ENCODE data around the gene WNK2.
"Not testable (repeated sequence)": the region's sequence is repeated elsewhere in the genome, so short reads cannot be mapped to it uniquely, and the experiment has no call there.

WNK2 gene

DNA sequence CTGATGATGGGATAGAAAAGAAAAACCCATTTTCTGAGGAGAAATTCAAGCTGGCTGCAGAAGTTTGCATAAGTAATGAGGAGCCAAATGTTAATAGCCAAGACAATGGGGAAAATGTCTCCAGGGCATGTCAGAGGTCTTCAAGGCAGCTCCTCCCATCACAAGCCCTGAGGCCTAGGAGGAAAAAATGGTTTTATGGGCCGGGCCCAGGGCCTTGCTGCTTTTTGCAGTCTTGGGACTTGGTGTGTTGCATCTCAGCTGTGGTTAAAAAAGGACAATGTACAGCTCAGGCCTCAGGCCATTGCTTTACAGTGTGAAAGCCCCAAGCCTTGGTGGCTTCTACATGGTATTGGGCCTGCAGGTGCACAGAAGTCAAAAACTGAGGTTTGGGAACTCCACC is 154.3 kb downstream of the WNK2 start:
- H3K4me3 ChIP-seq (ENCODE audit: insufficient read depth, low read depth, low read length); H3K27me3 ChIP-seq (ENCODE audit: control insufficient read depth, insufficient read depth, low read length, poor library complexity, severe bottlenecking); H3K9me3 ChIP-seq (ENCODE audit: control insufficient read depth, low read length); H3K27ac ChIP-seq (ENCODE audit: insufficient read depth, low read depth, low read length, poor library complexity, severe bottlenecking); H3K36me3 ChIP-seq (ENCODE audit: control insufficient read depth, insufficient read depth, low read length); H3K4me1 ChIP-seq (ENCODE audit: control insufficient read depth, insufficient read depth, low read length): not testable (repeated sequence)
- WGBS, 2 experiments = 88 to 96% methylated on average over 1 of the region's 1 CpG

DNA sequence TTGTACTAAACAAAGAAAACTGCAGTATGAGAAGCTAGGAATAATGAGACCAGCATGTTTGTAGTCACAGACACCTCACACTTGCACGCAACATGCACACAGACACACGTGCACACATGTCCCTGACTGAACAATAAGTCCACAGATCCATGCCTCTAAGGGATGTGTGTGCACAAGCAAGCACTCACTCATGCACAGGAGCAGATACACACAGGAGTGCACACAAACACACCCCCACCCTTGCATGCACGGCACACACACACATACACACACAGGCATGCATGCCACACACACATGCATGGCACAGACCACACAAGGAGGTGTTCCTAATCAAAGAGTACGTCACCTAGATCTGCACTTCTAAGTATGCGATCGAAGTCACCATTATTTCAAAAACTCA is 156.2 kb downstream of the WNK2 start:
- Histone ChIP-seq H3K27ac (ENCODE audit: insufficient read depth, low read depth, low read length, poor library complexity, severe bottlenecking) (no peak overlapping the region), H3K4me1 (ENCODE audit: control insufficient read depth, insufficient read depth, low read length) (no peaks in the 10 kb centered on the region), H3K27me3 (ENCODE audit: control insufficient read depth, insufficient read depth, low read length, poor library complexity, severe bottlenecking) (no peaks in the 10 kb centered on the region), H3K36me3 (ENCODE audit: control insufficient read depth, insufficient read depth, low read length) (no peaks in the 10 kb centered on the region), H3K9me3 (ENCODE audit: control insufficient read depth, low read length) (peaks cover 3% of the 10 kb centered on the region), H3K4me3 (ENCODE audit: insufficient read depth, low read depth, low read length) (no peak overlapping the region)
- WGBS, 2 experiments = 93 to 97% methylated on average over 6 of the region's 6 CpGs

DNA sequence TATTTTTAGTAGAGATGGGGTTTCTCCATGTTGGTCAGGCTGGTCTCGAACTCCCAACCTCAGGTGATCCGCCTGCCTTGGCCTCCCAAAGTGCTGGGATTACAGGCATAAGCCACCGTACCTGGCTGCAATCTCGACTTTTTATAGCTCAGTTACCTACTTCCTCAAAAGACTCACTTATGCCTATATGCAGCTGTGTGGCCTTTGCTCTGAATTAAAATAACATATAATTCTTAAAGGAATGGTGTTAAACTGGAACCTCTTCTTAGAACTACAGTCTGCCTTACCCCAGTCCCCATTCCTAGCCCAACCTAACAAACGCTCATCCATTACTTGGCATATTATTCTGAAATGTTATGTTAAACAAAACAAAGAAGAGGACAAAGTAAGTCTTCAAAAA is 157.9 kb downstream of the WNK2 start:
- WGBS, 2 experiments = 91 to 93% methylated on average over 3 to 5 of the region's 5 CpGs
- H3K9me3 ChIP-seq (ENCODE audit: control insufficient read depth, low read length) = not testable (repeated sequence)

DNA sequence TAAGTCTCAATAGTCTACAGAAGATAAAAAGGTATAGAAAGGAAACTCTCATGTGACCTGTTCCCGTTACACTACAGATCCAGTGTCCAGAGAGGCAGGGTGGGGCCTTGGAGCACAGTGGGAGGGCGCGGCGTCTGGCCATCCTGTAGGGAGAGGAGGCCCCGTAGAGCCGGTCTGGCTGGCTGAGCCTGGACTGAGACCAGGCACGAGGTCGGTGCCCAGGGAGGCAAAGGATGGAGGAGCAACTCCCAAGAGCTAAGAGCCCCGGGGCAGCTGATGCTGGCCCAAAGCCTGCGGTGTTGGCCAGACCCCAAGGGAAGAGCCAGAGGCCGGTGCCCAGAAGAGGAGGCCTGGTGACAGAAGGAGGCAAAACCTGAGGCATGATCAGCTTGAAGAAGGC is 158.5 kb downstream of the WNK2 start:
- H3K27ac ChIP-seq (ENCODE audit: insufficient read depth, low read depth, low read length, poor library complexity, severe bottlenecking); H3K36me3 ChIP-seq (ENCODE audit: control insufficient read depth, insufficient read depth, low read length); H3K4me3 ChIP-seq (ENCODE audit: insufficient read depth, low read depth, low read length); H3K4me1 ChIP-seq (ENCODE audit: control insufficient read depth, insufficient read depth, low read length); H3K9me3 ChIP-seq (ENCODE audit: control insufficient read depth, low read length): not testable (repeated sequence)
- 88 to 91% methylated on average over 11 of the region's 11 CpGs for WGBS, 2 experiments
- peaks cover 19% of the 10 kb centered on the region for H3K27me3 ChIP-seq (ENCODE audit: control insufficient read depth, insufficient read depth, low read length, poor library complexity, severe bottlenecking)

More for the DNA sequence above, 157.9 kb downstream of the WNK2 start:
- not testable (repeated sequence) for H3K4me1 ChIP-seq (ENCODE audit: control insufficient read depth, insufficient read depth, low read length); H3K36me3 ChIP-seq (ENCODE audit: control insufficient read depth, insufficient read depth, low read length); H3K27ac ChIP-seq (ENCODE audit: insufficient read depth, low read depth, low read length, poor library complexity, severe bottlenecking); H3K4me3 ChIP-seq (ENCODE audit: insufficient read depth, low read depth, low read length)
- H3K27me3 ChIP-seq (ENCODE audit: control insufficient read depth, insufficient read depth, low read length, poor library complexity, severe bottlenecking) = peaks cover 13% of the 10 kb centered on the region

- Histone ChIP-seq H3K36me3 (ENCODE audit: control insufficient read depth, insufficient read depth, low read length) (no peaks in the 10 kb centered on the region), H3K27me3 (ENCODE audit: control insufficient read depth, insufficient read depth, low read length, poor library complexity, severe bottlenecking) (peaks cover 30% of the 10 kb centered on the region), H3K27ac (ENCODE audit: insufficient read depth, low read depth, low read length, poor library complexity, severe bottlenecking) (no peak overlapping the region), H3K9me3 (ENCODE audit: control insufficient read depth, low read length) (peaks cover 1% of the 10 kb centered on the region), H3K4me3 (ENCODE audit: insufficient read depth, low read depth, low read length) (no peak overlapping the region), H3K4me1 (ENCODE audit: control insufficient read depth, insufficient read depth, low read length) (no peaks in the 10 kb centered on the region)
- 69 to 71% methylated on average over 9 of the region's 9 CpGs for WGBS, 2 experiments
These were observed 159.7 kb downstream of the WNK2 start for GRCh38 chr9:93343663-93344062.

- no peaks in the 10 kb centered on the region for H3K4me1 ChIP-seq (ENCODE audit: control insufficient read depth, insufficient read depth, low read length)
- H3K36me3 ChIP-seq (ENCODE audit: control insufficient read depth, insufficient read depth, low read length) = no peaks in the 10 kb centered on the region
- H3K4me3 ChIP-seq (ENCODE audit: insufficient read depth, low read depth, low read length) = peak overlapping the region; percentile 38
- peaks cover 32% of the 10 kb centered on the region for H3K27me3 ChIP-seq (ENCODE audit: control insufficient read depth, insufficient read depth, low read length, poor library complexity, severe bottlenecking)
- H3K9me3 ChIP-seq (ENCODE audit: control insufficient read depth, low read length) = no peaks in the 10 kb centered on the region
- H3K27ac ChIP-seq (ENCODE audit: insufficient read depth, low read depth, low read length, poor library complexity, severe bottlenecking) = no peak overlapping the region
- 31 to 32% methylated on average over 19 of the region's 19 CpGs for WGBS, 2 experiments
These were observed 161.8 kb downstream of the WNK2 start for GRCh38 chr9:93345643-93346230.

DNA sequence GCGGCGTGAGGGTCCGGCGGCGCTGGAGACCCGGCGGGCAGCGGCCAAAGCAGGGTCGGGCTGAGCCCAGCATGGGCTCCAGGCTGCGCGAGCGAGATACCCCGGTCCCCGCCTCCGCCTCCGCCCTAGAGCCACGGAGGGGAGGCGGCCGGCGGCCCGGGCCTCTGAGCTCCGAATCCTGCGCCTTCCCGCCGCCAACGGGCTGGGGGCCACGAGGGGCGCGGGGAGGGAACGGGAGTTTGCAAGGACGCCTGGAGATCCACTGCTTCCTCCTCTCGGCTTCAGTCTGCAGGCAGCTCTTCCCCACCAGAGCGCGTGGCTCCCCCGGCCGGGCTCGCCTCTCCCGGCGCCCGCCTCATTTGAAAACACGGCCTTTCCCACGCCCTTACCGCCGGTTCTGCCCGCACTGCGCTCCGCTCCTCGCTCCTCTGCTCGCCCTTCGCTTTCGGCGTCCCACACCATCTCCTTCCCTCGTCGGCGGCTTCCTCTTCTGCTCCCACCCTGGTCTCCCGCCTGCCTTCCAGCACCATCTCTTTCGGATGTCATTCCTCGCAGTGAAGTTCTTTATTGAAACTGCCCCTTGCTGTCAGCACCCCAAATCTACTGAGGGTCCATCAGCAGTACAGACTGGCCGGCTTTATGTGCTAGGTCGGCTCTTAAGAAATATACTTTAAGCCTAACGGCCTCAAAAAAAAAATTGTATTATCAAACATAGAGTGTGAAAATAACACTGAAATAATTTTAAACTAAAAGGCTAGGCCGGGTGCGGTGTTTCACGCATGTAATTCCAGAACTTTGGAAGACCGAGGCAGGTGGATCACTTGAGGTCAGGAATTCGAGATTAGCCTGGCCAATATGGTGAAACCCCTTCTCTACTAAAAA is 162.5 kb downstream of the WNK2 start:
- Histone ChIP-seq H3K9me3 (ENCODE audit: control insufficient read depth, low read length) (no peaks in the 10 kb centered on the region), H3K27ac (ENCODE audit: insufficient read depth, low read depth, low read length, poor library complexity, severe bottlenecking) (no peak overlapping the region), H3K27me3 (ENCODE audit: control insufficient read depth, insufficient read depth, low read length, poor library complexity, severe bottlenecking) (peaks cover 32% of the 10 kb centered on the region), H3K36me3 (ENCODE audit: control insufficient read depth, insufficient read depth, low read length) (no peaks in the 10 kb centered on the region), H3K4me1 (ENCODE audit: control insufficient read depth, insufficient read depth, low read length) (no peaks in the 10 kb centered on the region), H3K4me3 (ENCODE audit: insufficient read depth, low read depth, low read length) (peak overlapping the region; percentile 38)
- 13 to 14% methylated on average over 65 of the region's 66 CpGs for WGBS, 2 experiments

DNA sequence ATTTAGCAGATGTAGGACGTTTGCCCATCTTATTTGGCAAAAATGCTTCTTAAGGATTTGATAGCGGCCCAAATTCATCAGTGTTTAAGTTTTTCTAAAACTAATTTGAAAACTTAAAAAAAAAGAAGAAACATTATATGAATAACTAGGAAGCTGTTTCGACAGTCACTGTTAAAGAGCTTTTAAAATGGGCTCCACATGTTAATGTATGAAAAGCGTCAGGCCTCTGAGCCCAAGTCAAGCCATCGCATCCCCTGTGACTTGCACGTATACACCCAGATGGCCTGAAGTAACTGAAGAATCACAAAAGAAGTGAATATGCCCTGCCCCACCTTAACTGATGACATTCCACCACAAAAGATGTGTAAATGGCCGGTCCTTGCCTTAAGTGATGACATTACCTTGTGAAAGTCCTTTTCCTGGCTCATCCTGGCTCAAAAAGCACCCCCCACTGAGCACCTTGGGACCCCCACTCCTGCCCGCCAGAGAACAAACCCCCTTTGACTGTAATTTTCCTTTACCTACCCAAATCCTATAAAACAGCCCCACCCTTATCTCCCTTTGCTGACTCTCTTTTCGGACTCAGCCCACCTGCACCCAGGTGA is 163.5 kb downstream of the WNK2 start:
- peaks cover 32% of the 10 kb centered on the region for H3K27me3 ChIP-seq (ENCODE audit: control insufficient read depth, insufficient read depth, low read length, poor library complexity, severe bottlenecking)
- WGBS, 2 experiments = 49 to 54% methylated on average over 6 to 8 of the region's 9 CpGs
- not testable (repeated sequence) for H3K4me3 ChIP-seq (ENCODE audit: insufficient read depth, low read depth, low read length)

DNA sequence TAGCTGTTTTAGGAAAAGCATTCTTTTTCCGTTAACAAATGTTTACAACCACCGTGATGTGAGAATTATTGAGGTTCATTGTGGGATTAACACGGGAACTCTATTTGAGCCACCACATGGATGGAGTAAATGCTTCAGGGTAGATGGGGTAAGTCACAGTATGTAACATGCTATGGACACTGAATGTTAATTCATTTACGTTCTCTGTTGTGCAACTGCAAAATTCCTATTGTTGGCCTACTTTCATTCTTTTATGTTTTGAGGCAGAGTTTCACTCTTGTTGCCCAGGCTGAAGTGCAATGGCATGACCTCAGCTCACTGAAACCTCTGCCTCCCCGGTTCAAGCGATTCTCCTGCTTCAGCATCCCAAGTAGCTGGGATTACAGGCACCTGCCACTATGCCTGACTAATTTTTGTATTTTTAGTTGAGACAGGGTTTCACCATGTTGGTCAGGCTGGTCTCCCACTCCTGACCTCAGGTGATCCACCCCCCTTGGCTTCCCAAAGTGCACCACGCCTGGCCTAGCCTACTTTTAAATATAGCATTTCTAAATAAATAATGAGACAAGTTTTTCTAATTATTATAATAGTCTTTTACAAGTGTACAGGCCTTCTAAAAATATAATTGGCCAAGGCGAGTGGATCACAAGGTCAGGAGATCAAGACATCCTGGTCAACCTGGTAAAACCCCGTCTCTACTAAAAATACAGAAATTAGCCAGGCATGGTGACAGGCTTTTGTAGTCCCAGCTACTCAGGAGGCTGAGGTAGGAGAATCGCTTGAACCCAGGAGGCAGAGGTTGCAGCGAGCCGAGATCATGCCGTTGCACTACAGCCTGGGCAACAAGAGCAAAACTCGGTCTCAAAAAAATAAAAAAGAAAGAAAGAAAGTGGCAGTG is 169.7 kb downstream of the WNK2 start:
- H3K27ac ChIP-seq (ENCODE audit: insufficient read depth, low read depth, low read length, poor library complexity, severe bottlenecking); H3K36me3 ChIP-seq (ENCODE audit: control insufficient read depth, insufficient read depth, low read length); H3K9me3 ChIP-seq (ENCODE audit: control insufficient read depth, low read length); H3K27me3 ChIP-seq (ENCODE audit: control insufficient read depth, insufficient read depth, low read length, poor library complexity, severe bottlenecking); H3K4me3 ChIP-seq (ENCODE audit: insufficient read depth, low read depth, low read length); H3K4me1 ChIP-seq (ENCODE audit: control insufficient read depth, insufficient read depth, low read length): not testable (repeated sequence)
- 87 to 90% methylated on average over 13 of the region's 14 CpGs for WGBS, 2 experiments

More for the DNA sequence above, 163.5 kb downstream of the WNK2 start:
- not testable (repeated sequence) for H3K9me3 ChIP-seq (ENCODE audit: control insufficient read depth, low read length); H3K27ac ChIP-seq (ENCODE audit: insufficient read depth, low read depth, low read length, poor library complexity, severe bottlenecking); H3K4me1 ChIP-seq (ENCODE audit: control insufficient read depth, insufficient read depth, low read length); H3K36me3 ChIP-seq (ENCODE audit: control insufficient read depth, insufficient read depth, low read length)

Data from ectodermal cell (in vitro differentiated cells).